Renal cortex interstitium (tissue), 15 donors: ENCODE measurements around the gene SYT11. TPM values are rescaled to one million over a fixed set of nuclear protein-coding genes. Genes with fewer than 3 reads are reported as not detected.
"Not testable (repeated sequence)": the region's sequence is repeated elsewhere in the genome, so short reads cannot be mapped to it uniquely, and the experiment has no call there.

ENCODE experiments used
- DNase-seq, 11 donors: peaks; one replicate each; pipeline ENCODE4 v3.0.0-alpha.2; 2013; ENCODE audit warnings: low read depth in 9 of 11, low spot score in 4 of 11; ENCODE audit errors: extremely low read depth in 1 of 11
- long read RNA-seq, 16 experiments: transcript quantifications; one replicate each; lab custom pipeline, GENCODE V29; 2026
- polyA plus RNA-seq, 3 donors: library from polyadenylated mRNA; unstranded; fragments of 120-200 nt; gene quantifications; one replicate each; pipeline ENCODE4 v1.2.1, GENCODE V29; 2013; ENCODE audit not compliant: insufficient read length in 3 of 3

The SYT11 gene
- 10 to 100 TPM; 18.0 to 20.0 (median 18.9) TPM for polyA plus RNA-seq
- long read RNA-seq, donor 1: 0 reads
- long read RNA-seq, donor 2, full-length matches to known transcripts: 2 of 2 reads
- long read RNA-seq, donor 2, partial matches to known transcripts: 0 of 2 reads
- long read RNA-seq, donor 2, other reads (novel, unspliced or antisense): 0 of 2 reads
- long read RNA-seq, donor 3, full-length matches to known transcripts: 1 of 10 reads
- long read RNA-seq, donor 3, partial matches to known transcripts: 9 of 10 reads
- long read RNA-seq, donor 3, other reads (novel, unspliced or antisense): 0 of 10 reads
- long read RNA-seq, donor 4, full-length matches to known transcripts: 1 of 1 reads
- long read RNA-seq, donor 4, partial matches to known transcripts: 0 of 1 reads
- long read RNA-seq, donor 4, other reads (novel, unspliced or antisense): 0 of 1 reads
- long read RNA-seq, donor 5: 0 reads
- long read RNA-seq, donor 6, partial matches to known transcripts: 5 of 5 reads
- long read RNA-seq, donor 6, other reads (novel, unspliced or antisense): 0 of 5 reads
- long read RNA-seq, donor 7, full-length matches to known transcripts: 4 of 10 reads
- long read RNA-seq, donor 7, partial matches to known transcripts: 6 of 10 reads
- long read RNA-seq, donor 7, other reads (novel, unspliced or antisense): 0 of 10 reads
- long read RNA-seq, donor 8, full-length matches to known transcripts: 1 of 9 reads
- long read RNA-seq, donor 8, partial matches to known transcripts: 8 of 9 reads
- long read RNA-seq, donor 8, other reads (novel, unspliced or antisense): 0 of 9 reads
- long read RNA-seq, donor 9, full-length matches to known transcripts: 1 of 1 reads
- long read RNA-seq, donor 9, partial matches to known transcripts: 0 of 1 reads
- long read RNA-seq, donor 9, other reads (novel, unspliced or antisense): 0 of 1 reads
- long read RNA-seq, donor 10, full-length matches to known transcripts: 3 of 3 reads
- long read RNA-seq, donor 10, partial matches to known transcripts: 0 of 3 reads
- long read RNA-seq, donor 10, other reads (novel, unspliced or antisense): 0 of 3 reads
- long read RNA-seq, donor 11, full-length matches to known transcripts: 3 of 3 reads
- long read RNA-seq, donor 11, partial matches to known transcripts: 0 of 3 reads
- long read RNA-seq, donor 11, other reads (novel, unspliced or antisense): 0 of 3 reads
- long read RNA-seq, donor 12: 0 reads
- long read RNA-seq, donor 13, full-length matches to known transcripts: 1 of 12 reads
- long read RNA-seq, donor 13, partial matches to known transcripts: 11 of 12 reads
- long read RNA-seq, donor 13, other reads (novel, unspliced or antisense): 0 of 12 reads
- long read RNA-seq, donor 14, full-length matches to known transcripts: 2 of 15 reads
- long read RNA-seq, donor 14, partial matches to known transcripts: 13 of 15 reads
- long read RNA-seq, donor 14, other reads (novel, unspliced or antisense): 0 of 15 reads
- long read RNA-seq, donor 15, full-length matches to known transcripts: 2 of 2 reads
- long read RNA-seq, donor 15, partial matches to known transcripts: 0 of 2 reads
- long read RNA-seq, donor 15, other reads (novel, unspliced or antisense): 0 of 2 reads
- long read RNA-seq, donor 16, full-length matches to known transcripts: 2 of 2 reads
- long read RNA-seq, donor 16, partial matches to known transcripts: 0 of 2 reads
- long read RNA-seq, donor 16, other reads (novel, unspliced or antisense): 0 of 2 reads

- peak; percentile 94 to 97 (median 96) for DNase-seq
These were observed at the start of gene SYT11 for GRCh38 chr1:155859234-155859829. Gene SYT11, plus strand, starts transcription at chr1:155859567. Its CDS starts 195 bp downstream, at chr1:155859762.

DNA sequence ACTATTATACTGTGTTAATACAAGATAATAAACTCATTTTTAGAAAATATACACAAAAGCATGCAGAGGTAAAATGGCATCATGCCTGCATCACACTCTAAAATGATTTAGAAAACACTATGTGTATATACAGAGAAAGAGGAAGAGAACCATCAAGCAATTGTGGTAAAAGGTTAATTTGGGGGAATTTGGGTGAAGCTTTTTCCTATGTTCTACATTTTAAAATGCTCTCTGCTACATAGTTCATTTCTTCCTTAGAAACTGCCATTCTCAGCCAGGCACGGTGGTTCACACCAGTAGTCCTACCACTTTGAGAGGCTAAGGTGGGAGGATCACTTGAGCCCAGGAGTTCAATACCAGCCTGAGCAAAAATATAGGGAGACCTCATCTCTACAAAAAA is 46.5 kb upstream of the SYT11 start:
- no peak for DNase-seq

DNA sequence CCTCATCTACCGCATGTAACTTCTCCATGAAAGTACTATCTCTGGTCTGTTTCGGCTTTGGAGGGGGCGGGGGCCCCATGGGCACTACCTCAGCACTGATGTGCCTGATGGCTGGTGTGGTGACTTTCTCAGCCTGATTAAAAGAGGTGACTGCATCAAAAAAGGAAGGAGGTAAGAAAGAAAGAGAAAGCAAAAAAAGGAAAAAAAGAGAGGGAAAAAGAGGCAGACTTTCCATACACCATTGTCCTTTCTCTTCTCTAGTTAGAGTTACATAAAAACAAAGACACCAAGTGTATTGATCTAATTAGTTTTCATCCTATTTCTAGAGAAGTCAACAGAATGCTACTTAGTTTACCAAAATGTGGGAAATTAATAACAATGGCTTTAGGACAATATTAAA is 45.7 kb upstream of the SYT11 start:
- no peak for DNase-seq

GRCh38 chr1:155816351-155816750 is 43.0 kb upstream of the SYT11 start:
- no peak for DNase-seq

DNA sequence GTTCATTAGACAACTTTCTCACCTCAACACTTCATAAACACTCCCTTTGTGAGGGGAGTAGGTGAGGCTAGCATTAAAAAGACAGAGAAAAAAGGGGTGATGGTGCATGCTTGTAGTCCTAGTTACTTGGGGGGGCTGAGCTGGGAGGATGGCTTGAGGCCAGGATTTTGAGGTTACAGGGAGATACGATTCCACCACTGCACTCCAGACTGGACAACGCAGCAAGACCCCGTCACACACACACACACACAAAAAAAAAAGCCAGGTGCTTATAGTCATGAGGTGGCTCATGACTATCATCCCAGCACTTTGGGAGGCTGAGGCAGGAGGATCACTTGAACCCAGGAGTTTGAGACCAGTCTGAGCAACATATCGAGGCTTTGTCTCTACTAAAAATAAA is 31.9 kb upstream of the SYT11 start:
- DNase-seq: no peak

DNA sequence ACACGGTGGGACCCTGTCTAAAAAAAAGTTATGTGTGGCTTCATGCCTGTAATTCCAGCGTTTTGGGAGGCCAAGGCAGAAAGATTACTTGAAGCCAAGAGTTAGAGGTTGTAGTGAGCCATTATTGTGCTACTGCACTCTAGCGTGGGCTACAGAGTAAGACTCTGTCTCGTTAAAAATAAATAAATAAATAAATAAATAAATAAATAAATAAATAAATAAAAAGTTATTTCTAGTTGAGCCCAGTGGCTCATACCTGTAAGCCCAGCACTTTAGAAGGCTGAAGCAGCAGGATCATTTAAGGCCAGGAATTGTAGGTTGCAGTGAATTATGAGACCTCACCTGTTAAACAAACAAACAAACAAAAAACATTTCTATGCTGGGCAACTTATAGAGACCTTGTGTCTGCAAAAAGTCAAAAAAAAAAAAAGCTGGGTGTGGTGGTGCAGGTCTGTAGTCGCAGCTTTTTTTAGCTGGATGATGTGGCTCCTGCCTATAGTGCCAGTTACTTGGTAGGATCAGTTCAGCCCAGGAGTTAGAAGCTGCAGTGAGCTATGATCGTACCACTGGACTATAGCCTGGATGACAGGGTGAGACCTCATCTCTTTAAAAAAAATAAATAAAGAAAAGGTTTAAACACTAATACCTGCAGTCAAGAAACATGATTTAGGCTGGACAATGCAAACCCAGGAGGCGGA is 27.9 kb upstream of the SYT11 start:
- DNase-seq: no peak

DNA sequence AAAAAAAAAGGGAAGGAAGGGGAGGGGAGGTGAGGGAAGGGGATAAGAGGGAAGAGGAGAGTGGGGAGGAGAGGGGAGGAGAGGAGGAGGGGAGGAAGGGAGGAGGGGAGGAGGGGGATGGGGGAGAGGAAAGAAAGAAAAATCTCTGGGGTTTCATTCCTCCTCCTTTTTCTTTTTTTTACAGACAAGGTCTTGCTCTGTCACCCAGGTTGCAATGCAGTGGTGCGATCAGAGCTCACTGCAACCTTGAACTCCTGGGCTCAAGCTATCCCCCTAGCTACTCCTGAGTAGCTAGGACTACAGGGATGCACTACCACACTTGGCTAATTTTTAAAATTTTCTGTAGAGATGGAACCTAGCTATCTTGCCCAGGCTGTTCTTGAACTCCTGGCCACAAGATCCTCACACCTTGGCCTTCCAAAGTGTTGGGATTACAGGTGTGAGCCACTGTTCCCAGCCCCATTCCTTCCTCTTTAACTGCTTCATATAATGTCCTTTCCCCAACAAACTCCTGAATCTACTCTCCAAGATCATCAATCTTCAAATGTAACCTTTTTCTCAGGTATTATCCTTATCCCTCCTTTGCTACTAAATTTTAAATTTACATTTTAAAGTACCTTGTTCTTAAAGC is 25.6 kb upstream of the SYT11 start:
- DNase-seq: no peak

DNA sequence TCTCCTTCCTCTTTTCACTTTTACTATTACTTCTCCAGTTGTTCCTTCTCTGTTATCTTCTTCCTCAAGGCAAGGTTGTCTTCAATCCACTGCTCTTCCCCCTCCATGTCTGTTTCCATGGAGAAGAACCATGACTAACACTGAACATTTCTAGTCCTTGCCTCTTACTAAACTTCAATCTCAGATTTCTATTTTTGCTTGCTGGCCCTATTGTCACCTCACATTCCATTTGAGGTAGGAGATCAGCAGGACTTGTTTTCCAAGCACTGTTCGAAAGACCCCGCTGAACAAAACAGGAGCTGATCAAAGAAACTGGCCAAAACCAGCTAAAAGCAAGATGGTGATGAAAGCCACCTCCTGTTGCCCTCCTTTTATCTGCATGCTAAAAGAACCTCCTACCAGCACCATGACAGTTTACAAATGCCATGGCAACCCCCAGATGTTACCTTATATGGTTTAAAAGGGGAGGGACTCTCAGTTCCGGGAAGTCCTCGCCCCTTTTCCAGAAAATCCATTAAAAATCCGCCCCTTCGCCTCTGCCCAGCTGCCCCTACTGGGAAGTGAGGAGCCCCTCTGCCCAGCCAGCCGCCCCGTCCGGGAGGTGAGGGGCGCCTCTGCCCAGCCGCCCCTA is 25.0 kb upstream of the SYT11 start:
- no peak for DNase-seq

DNA sequence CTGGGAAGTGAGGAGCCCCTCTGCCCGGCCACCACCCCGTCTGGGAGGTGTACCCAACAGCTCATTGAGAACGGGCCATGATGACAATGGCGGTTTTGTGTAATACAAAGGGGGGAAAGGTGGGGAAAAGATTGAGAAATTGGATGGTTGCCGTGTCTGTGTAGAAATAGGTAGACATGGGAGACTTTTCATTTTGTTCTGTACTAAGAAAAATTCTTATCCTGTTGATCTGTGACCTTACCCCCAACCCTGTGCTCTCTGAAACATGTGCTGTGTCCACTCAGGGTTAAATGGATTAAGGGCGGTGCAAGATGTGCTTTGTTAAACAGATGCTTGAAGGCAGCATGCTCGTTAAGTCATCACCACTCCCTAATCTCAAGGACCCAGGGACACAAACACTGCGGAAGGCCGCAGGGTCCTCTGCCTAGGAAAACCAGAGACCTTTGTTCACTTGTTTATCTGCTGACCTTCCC is 24.4 kb upstream of the SYT11 start:
- DNase-seq: not testable (repeated sequence)

DNA sequence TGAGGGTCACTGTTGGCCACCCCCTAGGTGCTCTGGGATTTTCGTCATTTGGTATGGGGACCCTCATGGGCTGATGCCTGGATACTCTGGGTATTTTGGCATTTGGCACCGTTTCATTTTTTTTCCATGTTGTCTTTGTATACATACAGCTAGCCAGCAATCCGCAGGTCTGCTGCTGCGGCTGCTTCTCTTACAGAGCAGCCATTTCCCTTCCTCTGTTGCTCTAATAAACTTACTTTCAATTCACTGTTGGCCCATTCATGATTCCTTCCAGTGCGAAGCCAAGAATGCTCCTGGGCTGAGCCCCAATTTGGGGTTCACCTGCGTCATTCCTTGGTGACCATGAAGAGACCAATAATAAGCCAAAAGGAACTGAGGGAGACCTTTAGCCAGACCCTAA is 23.8 kb upstream of the SYT11 start:
- DNase-seq: no peak

GRCh38 chr1:155840386-155840785 is 19.0 kb upstream of the SYT11 start:
- DNase-seq: no peak

- DNase-seq: no peak
These were observed 14.4 kb upstream of the SYT11 start for GRCh38 chr1:155844860-155845421.

- no peak for DNase-seq
These were observed 11.4 kb upstream of the SYT11 start for GRCh38 chr1:155847823-155848529.

DNA sequence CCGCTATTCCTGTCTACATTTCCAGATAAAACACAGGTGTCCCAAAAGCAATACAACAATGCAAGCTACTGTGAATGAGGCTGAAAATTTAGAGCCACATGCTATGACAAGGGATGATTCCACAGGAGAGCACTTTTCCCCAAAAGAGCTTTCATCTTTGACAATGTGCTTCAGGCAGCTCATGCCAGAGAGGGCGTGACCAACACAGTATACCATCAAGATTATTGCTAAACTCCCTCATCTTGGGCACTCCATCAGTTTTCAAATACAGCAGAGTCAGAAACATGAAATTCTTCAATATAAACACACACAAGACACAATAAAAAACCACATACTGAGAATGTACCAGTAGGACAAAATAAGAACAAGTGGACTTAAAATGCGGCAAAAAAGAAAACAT is 9.0 kb upstream of the SYT11 start:
- DNase-seq: no peak

- no peak for DNase-seq
These were observed 3.0 kb upstream of the SYT11 start for GRCh38 chr1:155856257-155856974.
